Neuron (in vitro differentiated cells): ENCODE results near the gene MFAP3.

ENCODE experiments used
- H2AFZ ChIP-seq: one replicate; pipeline ENCODE4 v1.6.1; 2013; ENCODE audit warnings: low read depth, mild to moderate bottlenecking, inconsistent platforms, low read length, moderate library complexity
- H3K27me3 ChIP-seq: one replicate; pipeline ENCODE4 v1.6.1; 2013; ENCODE audit warnings: low read length; ENCODE audit not compliant: insufficient read depth
- H3K36me3 ChIP-seq: one replicate; pipeline ENCODE4 v1.6.1; 2013; ENCODE audit warnings: low read length; ENCODE audit not compliant: insufficient read depth
- H3K4me1 ChIP-seq: one replicate; pipeline ENCODE4 v1.6.1; 2013; ENCODE audit warnings: low read length; ENCODE audit not compliant: insufficient read depth
- H3K4me3 ChIP-seq: 2 replicates; pipeline ENCODE4 v1.5.1; 2013; ENCODE audit warnings: mild to moderate bottlenecking, low read length, moderate library complexity
- H3K9me3 ChIP-seq: one replicate; pipeline ENCODE4 v1.6.1; 2013; ENCODE audit warnings: low read length

The MFAP3 gene

DNA sequence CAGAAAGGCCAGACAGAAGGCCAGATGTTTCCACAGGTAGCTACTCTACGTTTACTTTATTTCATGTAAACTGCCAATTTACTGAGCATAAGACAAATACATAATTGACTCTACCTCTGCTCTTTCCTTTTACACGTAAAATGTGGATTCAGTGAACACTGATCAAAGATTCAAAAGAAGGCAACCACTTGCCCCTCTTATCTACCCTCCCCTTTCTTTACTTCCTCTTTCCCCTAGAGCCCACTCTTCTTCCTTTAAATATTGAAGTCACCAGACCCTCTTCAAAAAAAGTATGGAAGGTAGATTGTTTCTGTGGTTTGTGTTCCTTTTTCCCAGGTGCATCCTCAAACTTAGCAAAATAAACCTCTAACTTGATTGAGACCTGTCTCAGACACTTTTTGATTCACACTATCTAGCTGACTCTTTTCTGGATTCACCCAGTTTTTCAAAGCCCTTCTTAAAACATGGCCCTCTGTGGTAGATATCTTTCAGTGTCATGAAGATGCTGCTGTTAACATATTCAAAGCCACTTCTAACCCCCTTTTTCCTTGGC is 6.8 kb upstream of the MFAP3 start:
- peaks cover 44% of the 10 kb centered on the region for H3K36me3 ChIP-seq
- no peak overlapping the region for H2AFZ ChIP-seq
- H3K4me3 ChIP-seq: no peak overlapping the region
- H3K4me1 ChIP-seq: peaks cover 4% of the 10 kb centered on the region
- no peaks in the 10 kb centered on the region for H3K27me3 ChIP-seq
- no peaks in the 10 kb centered on the region for H3K9me3 ChIP-seq

DNA sequence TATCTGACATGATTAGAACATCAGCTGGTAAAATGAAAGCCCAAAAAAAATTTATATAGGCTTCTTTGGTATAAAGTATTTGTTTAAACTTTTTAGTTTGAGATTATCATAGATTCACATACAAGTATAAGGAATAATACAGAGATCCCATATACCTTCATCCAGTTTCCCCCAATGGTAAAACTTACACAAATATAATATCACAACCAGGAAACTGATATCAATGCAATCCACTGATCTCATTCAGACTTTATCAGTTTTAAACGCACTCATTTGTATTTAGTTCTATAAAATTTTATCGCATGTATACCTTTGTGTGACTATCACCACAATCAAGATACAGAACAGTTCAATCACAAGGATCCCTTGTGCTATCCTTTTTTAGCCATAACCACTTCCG is 3.8 kb upstream of the MFAP3 start:
- H2AFZ ChIP-seq: no peak overlapping the region
- H3K9me3 ChIP-seq: no peaks in the 10 kb centered on the region
- H3K36me3 ChIP-seq: peaks cover 25% of the 10 kb centered on the region
- peaks cover 12% of the 10 kb centered on the region for H3K4me1 ChIP-seq
- no peaks in the 10 kb centered on the region for H3K27me3 ChIP-seq
- no peak overlapping the region for H3K4me3 ChIP-seq

DNA sequence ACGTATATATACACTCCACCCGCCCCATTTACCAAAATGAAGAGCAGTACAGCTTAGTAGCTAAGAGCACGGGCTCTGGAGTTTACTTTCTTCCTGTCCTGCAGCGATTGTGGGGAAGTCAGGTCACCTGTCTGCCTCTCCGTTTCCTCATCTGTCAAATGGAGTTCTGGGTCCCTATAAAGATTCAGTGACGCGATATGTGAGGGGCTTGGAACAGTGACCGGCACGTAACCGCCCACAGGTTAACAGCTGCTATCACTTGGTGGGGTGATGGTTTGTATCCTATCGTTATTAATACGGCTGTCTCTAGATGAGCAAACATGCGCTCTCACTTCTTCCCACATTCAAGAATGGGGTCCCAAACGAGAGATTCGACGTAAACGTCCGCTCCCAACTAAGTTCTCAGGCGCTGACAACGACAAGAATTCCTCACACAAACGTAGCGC is 483 bp upstream of the MFAP3 start:
- H3K4me3 ChIP-seq: peak overlapping the region; percentile 67
- H3K4me1 ChIP-seq: peaks cover 12% of the 10 kb centered on the region
- peaks cover 10% of the 10 kb centered on the region for H3K36me3 ChIP-seq
- peak overlapping the region; percentile 82 for H2AFZ ChIP-seq
- H3K27me3 ChIP-seq: no peaks in the 10 kb centered on the region
- H3K9me3 ChIP-seq: no peaks in the 10 kb centered on the region

DNA sequence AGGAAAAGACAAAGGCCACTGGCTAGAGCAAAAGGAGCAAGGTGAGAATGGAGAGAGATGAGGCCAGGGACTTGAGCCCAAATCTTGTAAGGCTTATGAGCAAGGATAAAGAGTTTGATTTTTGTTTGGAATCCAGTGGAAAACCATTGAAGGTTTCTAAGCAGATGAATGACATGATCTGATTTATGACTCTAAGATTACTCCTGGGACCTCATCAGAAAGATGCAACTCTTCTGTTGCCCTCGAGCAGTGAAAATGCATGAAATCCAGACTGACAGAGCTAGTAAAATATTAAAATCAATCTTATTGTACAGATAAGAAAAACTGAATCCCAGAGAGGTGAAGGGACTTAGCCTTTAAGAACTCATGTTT is 677 bp downstream of the MFAP3 start:
- peak overlapping the region; percentile 82 for H2AFZ ChIP-seq
- H3K4me1 ChIP-seq: peaks cover 12% of the 10 kb centered on the region
- peak overlapping the region; percentile 67 for H3K4me3 ChIP-seq
- peaks cover 5% of the 10 kb centered on the region for H3K36me3 ChIP-seq
- H3K27me3 ChIP-seq: no peaks in the 10 kb centered on the region
- H3K9me3 ChIP-seq: no peaks in the 10 kb centered on the region

GRCh38 chr5:154042766-154043165 is 4.0 kb downstream of the MFAP3 start:
- H2AFZ ChIP-seq: no peak overlapping the region
- peaks cover 9% of the 10 kb centered on the region for H3K4me1 ChIP-seq
- H3K27me3 ChIP-seq: no peaks in the 10 kb centered on the region
- no peak overlapping the region for H3K4me3 ChIP-seq
- peaks cover 7% of the 10 kb centered on the region for H3K36me3 ChIP-seq
- no peaks in the 10 kb centered on the region for H3K9me3 ChIP-seq

- Histone ChIP-seq H3K4me1 (peaks cover 7% of the 10 kb centered on the region), H3K36me3 (peaks cover 7% of the 10 kb centered on the region), H3K4me3 (no peak overlapping the region), H2AFZ (no peak overlapping the region), H3K9me3 (no peaks in the 10 kb centered on the region), H3K27me3 (no peaks in the 10 kb centered on the region)
These were observed 5.3 kb downstream of the MFAP3 start for GRCh38 chr5:154044099-154044498.

DNA sequence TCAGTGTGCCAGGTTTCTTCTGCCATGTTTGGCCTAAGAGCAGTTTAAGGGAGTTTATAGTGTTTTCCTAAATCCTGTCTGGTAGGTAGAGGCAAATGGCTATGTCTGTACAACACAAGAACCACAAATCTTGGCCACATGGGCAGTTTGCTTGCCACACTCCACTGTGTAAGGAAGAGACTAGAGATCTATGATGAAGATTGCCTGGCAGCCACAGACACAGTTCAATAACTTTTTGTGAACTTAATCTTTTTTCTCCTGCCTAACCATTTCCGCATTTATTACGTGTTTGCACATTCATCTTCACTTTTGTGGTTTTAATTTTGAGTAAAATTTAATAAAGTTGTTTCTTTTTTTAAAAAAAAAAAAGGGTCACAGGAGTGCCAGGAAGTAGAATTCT is 5.8 kb downstream of the MFAP3 start:
- H2AFZ ChIP-seq: no peak overlapping the region
- H3K27me3 ChIP-seq: no peaks in the 10 kb centered on the region
- peaks cover 7% of the 10 kb centered on the region for H3K36me3 ChIP-seq
- H3K4me1 ChIP-seq: peaks cover 4% of the 10 kb centered on the region
- H3K4me3 ChIP-seq: no peak overlapping the region
- H3K9me3 ChIP-seq: no peaks in the 10 kb centered on the region

- Histone ChIP-seq H3K4me3 (no peak overlapping the region), H3K9me3 (no peaks in the 10 kb centered on the region), H3K4me1 (peaks cover 5% of the 10 kb centered on the region), H2AFZ (no peak overlapping the region), H3K27me3 (no peaks in the 10 kb centered on the region), H3K36me3 (peaks cover 17% of the 10 kb centered on the region)
These were observed 7.7 kb downstream of the MFAP3 start for GRCh38 chr5:154046486-154046885.

- no peak overlapping the region for H3K4me3 ChIP-seq
- H3K9me3 ChIP-seq: no peaks in the 10 kb centered on the region
- peaks cover 17% of the 10 kb centered on the region for H3K36me3 ChIP-seq
- H3K4me1 ChIP-seq: peaks cover 5% of the 10 kb centered on the region
- H3K27me3 ChIP-seq: no peaks in the 10 kb centered on the region
- no peak overlapping the region for H2AFZ ChIP-seq
These were observed 8.6 kb downstream of the MFAP3 start for GRCh38 chr5:154047324-154047723.

- Histone ChIP-seq H3K36me3 (peaks cover 29% of the 10 kb centered on the region), H3K4me3 (no peak overlapping the region), H3K4me1 (peaks cover 5% of the 10 kb centered on the region), H3K9me3 (no peaks in the 10 kb centered on the region), H2AFZ (no peak overlapping the region), H3K27me3 (no peaks in the 10 kb centered on the region)
These were observed 10.9 kb downstream of the MFAP3 start for GRCh38 chr5:154049636-154050035.

DNA sequence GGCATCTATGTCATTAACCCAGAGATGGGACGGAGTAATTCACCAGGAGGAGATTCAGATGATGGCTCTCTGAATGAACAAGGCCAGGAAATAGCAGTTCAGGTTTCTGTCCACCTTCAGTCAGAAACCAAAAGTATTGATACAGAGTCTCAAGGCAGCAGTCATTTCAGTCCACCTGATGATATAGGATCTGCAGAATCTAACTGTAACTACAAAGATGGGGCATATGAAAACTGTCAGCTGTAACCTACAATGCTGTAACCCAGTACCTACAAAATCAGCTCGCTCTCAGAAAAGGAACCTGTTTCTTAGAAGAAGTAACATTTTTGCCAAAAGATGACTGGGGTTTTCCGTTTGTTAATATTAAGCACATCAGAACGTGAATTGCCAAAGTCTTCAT is 14.7 kb downstream of the MFAP3 start:
- H3K4me3 ChIP-seq: no peak overlapping the region
- H3K36me3 ChIP-seq: peaks cover 31% of the 10 kb centered on the region

DNA sequence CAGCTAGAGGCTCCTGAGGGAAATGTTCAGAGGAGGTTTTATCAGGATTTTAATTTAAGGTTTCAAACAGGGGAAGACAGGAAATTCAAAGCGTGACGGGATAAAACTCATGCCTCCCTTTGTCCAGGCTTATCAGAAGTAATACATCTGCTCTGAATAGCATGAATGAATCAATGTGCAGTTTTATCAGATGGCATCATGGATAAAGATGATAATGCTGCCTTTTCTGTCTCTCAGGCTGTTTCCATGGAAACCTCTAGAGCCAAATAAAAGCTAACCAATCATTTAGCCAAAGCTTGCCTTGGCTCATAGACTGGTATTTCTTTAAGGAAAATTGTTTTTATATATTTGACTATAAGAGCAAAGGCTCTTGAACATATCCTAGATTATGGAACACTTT is 16.4 kb downstream of the MFAP3 start:
- peaks cover 26% of the 10 kb centered on the region for H3K36me3 ChIP-seq

More for the DNA sequence above, 14.7 kb downstream of the MFAP3 start:
- Histone ChIP-seq H3K27me3 (no peaks in the 10 kb centered on the region), H3K9me3 (no peaks in the 10 kb centered on the region), H2AFZ (no peak overlapping the region), H3K4me1 (peaks cover 6% of the 10 kb centered on the region)

DNA sequence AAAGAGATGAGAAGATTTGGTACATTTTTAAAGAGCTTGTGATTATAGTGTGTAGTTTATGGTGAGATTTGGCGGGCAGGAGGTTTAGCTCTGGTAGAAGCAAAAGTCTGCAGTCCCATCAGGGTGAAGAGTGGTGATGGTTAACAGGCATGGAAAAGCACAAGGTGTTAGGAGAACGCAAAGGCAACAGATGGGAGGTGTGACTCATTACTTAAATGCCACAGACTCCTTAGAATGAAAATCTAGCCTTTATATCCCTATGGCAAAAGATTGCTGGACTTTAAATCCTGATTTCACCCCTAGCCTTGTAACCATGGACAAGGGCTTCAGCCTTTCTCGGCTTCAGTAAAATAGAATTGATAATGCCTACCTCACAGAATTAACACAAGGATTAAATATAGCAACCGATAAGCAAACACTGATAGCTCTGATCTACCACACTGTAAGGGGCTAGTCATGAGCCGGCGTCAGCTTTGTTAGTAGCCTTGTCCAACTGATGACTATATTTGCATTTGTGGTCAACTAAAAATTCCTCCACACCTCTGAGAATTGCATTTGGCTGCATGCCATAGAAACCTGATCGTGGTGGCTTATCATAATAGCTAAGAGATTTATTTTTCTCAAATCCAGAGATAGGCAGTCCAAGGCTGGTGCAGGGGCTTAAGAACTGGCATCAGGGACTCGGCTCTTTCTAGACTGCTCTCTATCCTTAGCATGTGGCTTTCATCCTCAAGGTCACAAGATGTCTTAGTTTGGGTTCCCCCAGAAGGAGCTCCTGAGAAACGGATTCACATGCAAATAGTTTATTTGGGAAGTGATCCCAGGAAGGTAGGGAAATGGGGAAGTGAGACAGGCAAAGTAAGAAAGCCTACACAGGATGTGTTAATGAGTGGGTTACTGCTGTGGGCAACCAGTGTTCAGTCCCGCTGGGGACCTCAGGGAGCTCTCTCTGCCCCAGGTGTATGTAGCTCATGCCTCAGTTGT is 19.6 kb downstream of the MFAP3 start:
- H3K4me1 ChIP-seq: peaks cover 11% of the 10 kb centered on the region
- no peak overlapping the region for H2AFZ ChIP-seq
- H3K9me3 ChIP-seq: no peaks in the 10 kb centered on the region
- no peaks in the 10 kb centered on the region for H3K27me3 ChIP-seq
- peaks cover 14% of the 10 kb centered on the region for H3K36me3 ChIP-seq
- no peak overlapping the region for H3K4me3 ChIP-seq

More for the DNA sequence above, 16.4 kb downstream of the MFAP3 start:
- Histone ChIP-seq H3K4me3 (no peak overlapping the region), H2AFZ (no peak overlapping the region), H3K9me3 (no peaks in the 10 kb centered on the region), H3K27me3 (no peaks in the 10 kb centered on the region), H3K4me1 (peaks cover 16% of the 10 kb centered on the region)
